ENCODE results near the gene PGM1.

- TF ChIP-seq POLR2A (IDR thresholded peaks at IDR 0.05; ENCODE audit: low read depth, low read length): no peak
- no peak for TF ChIP-seq CTCF (conservative IDR thresholded peaks at IDR 0.05; ENCODE audit: low read depth, low read length)
- no peak for TF ChIP-seq SMC3 (IDR thresholded peaks at IDR 0.05; ENCODE audit: low read depth, low read length)
- TF ChIP-seq RCOR1 (IDR thresholded peaks at IDR 0.05; ENCODE audit: insufficient replicate concordance, low read length): no peak
- TF ChIP-seq RAD21 (IDR thresholded peaks at IDR 0.05; ENCODE audit: low read length): no peak
- TF ChIP-seq MXI1 (IDR thresholded peaks at IDR 0.05; ENCODE audit: borderline replicate concordance, low read depth, low read length): no peak
- TF ChIP-seq CEBPB (IDR thresholded peaks at IDR 0.05; ENCODE audit: low read depth, low read length): no peak
- TF ChIP-seq NFE2L2 (IDR thresholded peaks at IDR 0.05; ENCODE audit: low read depth, low read length): no peak
- TF ChIP-seq RFX5 (IDR thresholded peaks at IDR 0.05; ENCODE audit: low read depth, low read length): no peak
Measured at GRCh38 chr1:63664742-63665141, 71.5 kb downstream of the PGM1 start.

Measured in IMR-90 (cell line).